ENCODE data around the gene SEPTIN2.

SEPTIN2 gene

DNA sequence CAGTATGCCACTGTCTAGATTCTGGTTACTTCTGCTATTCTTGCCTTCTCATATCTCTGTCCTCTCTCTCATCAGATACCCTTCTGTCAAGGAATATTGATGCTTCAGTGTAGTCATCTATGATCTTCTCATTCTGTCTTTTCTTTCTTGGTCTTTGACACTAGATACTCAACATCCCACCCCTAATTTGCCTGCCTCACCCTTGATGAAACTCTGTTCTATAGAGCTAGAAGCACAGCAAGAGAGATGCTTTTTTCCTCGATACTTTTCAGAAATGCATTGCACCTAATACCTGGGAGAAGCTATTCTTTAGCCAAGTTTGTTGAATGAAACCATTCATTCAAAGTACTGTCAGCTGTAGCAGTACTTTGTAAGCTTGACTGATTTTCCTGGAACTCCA, 9.5 kb downstream of the SEPTIN2 start:
- Histone ChIP-seq H2BK15ac (ENCODE audit: low read length) (no peak overlapping the region), H3K4me1 (ENCODE audit: control insufficient read depth in 2 of 2, insufficient read depth in 1 of 2, low read depth in 1 of 2, low read length in 2 of 2) (no peaks in the 10 kb centered on the region), H3K9ac (ENCODE audit: low read depth, low read length, poor library complexity) (no peak overlapping the region), H2BK12ac (ENCODE audit: low read length) (no peak overlapping the region), H3K36me3 (replicated peaks in 1 of 2; ENCODE audit: control insufficient read depth in 2 of 2, insufficient read depth in 2 of 2, low read length in 2 of 2) (peaks cover 8 to 92% of the 10 kb centered on the region in 2 donors), H3K4me2 (ENCODE audit: insufficient read depth, low read length, poor library complexity, severe bottlenecking) (no peak overlapping the region), H4K91ac (ENCODE audit: low read depth, low read length, poor library complexity) (no peak overlapping the region), H3K27ac (replicated peaks; ENCODE audit: low read length) (no peak overlapping the region), H2BK5ac (ENCODE audit: low read length) (no peak overlapping the region), H3K23ac (ENCODE audit: low read depth, low read length, poor library complexity) (no peak overlapping the region), H2AK5ac (ENCODE audit: low read depth, low read length) (no peak overlapping the region), H3K79me1 (ENCODE audit: low read depth, low read length) (peaks cover 7% of the 10 kb centered on the region), H3K27me3 (ENCODE audit: control insufficient read depth in 3 of 3, insufficient read depth in 3 of 3, low read depth in 1 of 3, low read length in 3 of 3) (no peaks in the 10 kb centered on the region), H2AFZ (ENCODE audit: low read length) (no peak overlapping the region), H3K18ac (ENCODE audit: low read length) (no peak overlapping the region), H3K14ac (ENCODE audit: low read length) (no peak overlapping the region), H3K9me3 (replicated peaks in 1 of 2; ENCODE audit: control insufficient read depth in 2 of 2, insufficient read depth in 1 of 2, low read depth in 1 of 2, low read length in 2 of 2) (peaks cover 3 to 15% of the 10 kb centered on the region in 2 donors), H4K8ac (ENCODE audit: low read depth, low read length) (no peak overlapping the region), H3K4ac (ENCODE audit: low read length) (no peak overlapping the region), H2BK120ac (ENCODE audit: low read depth, low read length) (no peak overlapping the region), H3K4me3 (ENCODE audit: low read length in 2 of 2) (no peak overlapping the region)
- no CpG with 5 or more reads among the region's 1 CpG for WGBS, 2 donors (ENCODE audit: extremely low coverage in 2 of 2, insufficient read length in 2 of 2, insufficient replicate concordance in 1 of 2)
- DNase-seq (ENCODE audit: low spot score) = no peak

DNA sequence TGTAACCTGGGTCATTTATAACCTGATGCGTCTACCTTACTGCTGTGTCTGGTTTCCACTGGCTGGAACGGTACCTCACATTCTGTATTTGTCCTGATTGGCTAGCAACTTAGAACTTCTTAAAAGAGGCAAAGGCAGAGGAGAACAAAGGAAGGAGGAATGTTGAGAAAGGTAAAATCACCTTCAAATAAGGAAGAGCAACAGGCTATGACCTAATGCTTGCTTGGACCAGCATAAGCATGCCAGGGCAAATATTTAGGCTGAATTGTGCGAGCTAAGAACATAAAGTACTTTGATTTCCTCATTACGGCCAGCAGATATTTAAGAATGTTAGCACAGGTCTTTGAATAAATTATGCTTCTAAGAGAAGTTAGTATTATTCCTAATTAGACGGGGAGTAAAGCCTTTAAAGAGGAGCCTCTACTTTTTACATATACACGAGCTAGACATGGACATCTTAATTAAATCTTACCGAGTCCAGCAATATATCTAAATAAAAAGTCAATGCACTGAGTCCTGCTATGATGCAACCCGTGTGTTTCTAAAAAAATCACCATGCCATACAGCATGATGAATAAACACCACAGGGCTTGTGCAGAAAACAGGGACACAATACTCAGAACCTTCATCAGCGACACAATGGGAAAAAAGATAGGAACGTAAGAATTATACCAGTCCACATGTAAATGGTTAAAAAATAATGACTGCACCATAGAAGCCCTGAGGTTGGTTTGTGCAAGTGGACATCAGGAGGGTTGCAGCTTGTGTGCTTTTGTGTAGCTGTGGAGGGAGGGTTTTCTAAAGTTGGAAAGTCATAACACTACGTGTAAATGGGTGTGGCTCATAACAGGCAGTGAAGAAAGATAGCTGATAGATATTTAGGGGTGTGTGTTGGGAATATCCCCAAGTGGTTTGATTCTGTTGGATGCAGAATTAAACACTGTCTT, 14.2 kb downstream of the SEPTIN2 start:
- Histone ChIP-seq H2AK5ac (ENCODE audit: low read depth, low read length) (no peak overlapping the region), H3K4me3 (ENCODE audit: low read length in 2 of 2) (no peak overlapping the region), H2BK120ac (ENCODE audit: low read depth, low read length) (no peak overlapping the region), H3K27me3 (ENCODE audit: control insufficient read depth in 3 of 3, insufficient read depth in 3 of 3, low read depth in 1 of 3, low read length in 3 of 3) (no peaks in the 10 kb centered on the region), H2BK15ac (ENCODE audit: low read length) (no peak overlapping the region), H2BK12ac (ENCODE audit: low read length) (no peak overlapping the region), H3K36me3 (replicated peaks in 1 of 2; ENCODE audit: control insufficient read depth in 2 of 2, insufficient read depth in 2 of 2, low read length in 2 of 2) (peaks cover 9 to 99% of the 10 kb centered on the region in 2 donors), H2AFZ (ENCODE audit: low read length) (no peak overlapping the region), H3K27ac (replicated peaks; ENCODE audit: low read length) (no peak overlapping the region), H3K9ac (ENCODE audit: low read depth, low read length, poor library complexity) (no peak overlapping the region), H3K18ac (ENCODE audit: low read length) (no peak overlapping the region), H3K14ac (ENCODE audit: low read length) (no peak overlapping the region), H2BK5ac (ENCODE audit: low read length) (no peak overlapping the region), H3K23ac (ENCODE audit: low read depth, low read length, poor library complexity) (no peak overlapping the region), H3K9me3 (replicated peaks in 1 of 2; ENCODE audit: control insufficient read depth in 2 of 2, insufficient read depth in 1 of 2, low read depth in 1 of 2, low read length in 2 of 2) (peaks cover 3 to 15% of the 10 kb centered on the region in 2 donors), H4K91ac (ENCODE audit: low read depth, low read length, poor library complexity) (no peak overlapping the region), H3K79me1 (ENCODE audit: low read depth, low read length) (peaks cover 2% of the 10 kb centered on the region), H4K8ac (ENCODE audit: low read depth, low read length) (no peak overlapping the region), H3K4ac (ENCODE audit: low read length) (no peak overlapping the region), H3K4me2 (ENCODE audit: insufficient read depth, low read length, poor library complexity, severe bottlenecking) (no peak overlapping the region), H3K4me1 (ENCODE audit: control insufficient read depth in 2 of 2, insufficient read depth in 1 of 2, low read depth in 1 of 2, low read length in 2 of 2) (no peaks in the 10 kb centered on the region)
- WGBS, 2 donors (ENCODE audit: extremely low coverage in 2 of 2, insufficient read length in 2 of 2, insufficient replicate concordance in 1 of 2) = no CpG with 5 or more reads among the region's 11 CpGs
- DNase-seq (ENCODE audit: low spot score) = no peak

DNA sequence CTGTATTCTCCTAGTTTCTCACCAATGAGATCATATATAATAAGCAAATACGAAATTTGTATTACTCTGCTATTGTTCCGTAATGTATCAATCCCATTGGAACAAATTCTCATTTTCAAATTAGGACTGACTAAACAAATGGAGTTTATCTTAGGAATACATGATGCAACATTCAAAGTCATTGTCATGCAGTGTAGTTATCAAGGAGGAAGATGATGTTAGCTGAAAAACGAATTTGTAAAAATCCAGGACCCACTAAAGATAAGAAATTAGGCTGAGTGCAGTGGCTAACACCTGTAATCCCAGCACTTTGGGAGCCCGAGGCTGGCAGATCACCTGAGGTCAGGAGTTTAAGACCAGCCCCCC, 14.9 kb downstream of the SEPTIN2 start:
- Histone ChIP-seq H3K4ac (ENCODE audit: low read length) (no peak overlapping the region), H3K14ac (ENCODE audit: low read length) (no peak overlapping the region), H3K18ac (ENCODE audit: low read length) (no peak overlapping the region), H3K36me3 (replicated peaks in 1 of 2; ENCODE audit: control insufficient read depth in 2 of 2, insufficient read depth in 2 of 2, low read length in 2 of 2) (peaks cover 9 to 99% of the 10 kb centered on the region in 2 donors), H2BK120ac (ENCODE audit: low read depth, low read length) (no peak overlapping the region), H3K27ac (replicated peaks; ENCODE audit: low read length) (no peak overlapping the region), H2BK12ac (ENCODE audit: low read length) (no peak overlapping the region), H2BK15ac (ENCODE audit: low read length) (no peak overlapping the region), H3K4me3 (ENCODE audit: low read length in 2 of 2) (no peak overlapping the region), H4K8ac (ENCODE audit: low read depth, low read length) (no peak overlapping the region), H3K9me3 (replicated peaks in 1 of 2; ENCODE audit: control insufficient read depth in 2 of 2, insufficient read depth in 1 of 2, low read depth in 1 of 2, low read length in 2 of 2) (peaks cover 3 to 15% of the 10 kb centered on the region in 2 donors), H2AK5ac (ENCODE audit: low read depth, low read length) (no peak overlapping the region), H3K27me3 (ENCODE audit: control insufficient read depth in 3 of 3, insufficient read depth in 3 of 3, low read depth in 1 of 3, low read length in 3 of 3) (no peaks in the 10 kb centered on the region), H3K4me2 (ENCODE audit: insufficient read depth, low read length, poor library complexity, severe bottlenecking) (no peak overlapping the region), H3K4me1 (ENCODE audit: control insufficient read depth in 2 of 2, insufficient read depth in 1 of 2, low read depth in 1 of 2, low read length in 2 of 2) (no peaks in the 10 kb centered on the region), H4K91ac (ENCODE audit: low read depth, low read length, poor library complexity) (no peak overlapping the region), H3K23ac (ENCODE audit: low read depth, low read length, poor library complexity) (no peak overlapping the region), H2BK5ac (ENCODE audit: low read length) (no peak overlapping the region), H3K79me1 (ENCODE audit: low read depth, low read length) (peaks cover 2% of the 10 kb centered on the region), H3K9ac (ENCODE audit: low read depth, low read length, poor library complexity) (no peak overlapping the region), H2AFZ (ENCODE audit: low read length) (no peak overlapping the region)
- no CpG with 5 or more reads among the region's 4 CpGs for WGBS, 2 donors (ENCODE audit: extremely low coverage in 2 of 2, insufficient read length in 2 of 2, insufficient replicate concordance in 1 of 2)
- DNase-seq (ENCODE audit: low spot score) = no peak

- peaks cover 0 to 2% (median 0%) of the 10 kb centered on the region in 3 experiments for H3K27me3 ChIP-seq (ENCODE audit: control insufficient read depth in 3 of 3, insufficient read depth in 3 of 3, low read depth in 1 of 3, low read length in 3 of 3)
- H3K36me3 ChIP-seq (replicated peaks in 1 of 2; ENCODE audit: control insufficient read depth in 2 of 2, insufficient read depth in 2 of 2, low read length in 2 of 2) = peaks cover 16 to 94% of the 10 kb centered on the region in 2 donors
- no peak overlapping the region for H3K4ac ChIP-seq (ENCODE audit: low read length)
- no peak overlapping the region for H2BK12ac ChIP-seq (ENCODE audit: low read length)
- H2BK120ac ChIP-seq (ENCODE audit: low read depth, low read length) = no peak overlapping the region
- H3K27ac ChIP-seq (replicated peaks; ENCODE audit: low read length) = no peak overlapping the region
- no CpG with 5 or more reads among the region's 2 CpGs for WGBS, 2 donors (ENCODE audit: extremely low coverage in 2 of 2, insufficient read length in 2 of 2, insufficient replicate concordance in 1 of 2)
- no peaks in the 10 kb centered on the region for H3K9me3 ChIP-seq (replicated peaks in 1 of 2; ENCODE audit: control insufficient read depth in 2 of 2, insufficient read depth in 1 of 2, low read depth in 1 of 2, low read length in 2 of 2)
- no peak overlapping the region for H3K4me2 ChIP-seq (ENCODE audit: insufficient read depth, low read length, poor library complexity, severe bottlenecking)
- no peak overlapping the region for H3K23ac ChIP-seq (ENCODE audit: low read depth, low read length, poor library complexity)
- no peak overlapping the region for H2BK15ac ChIP-seq (ENCODE audit: low read length)
- no peak overlapping the region for H4K91ac ChIP-seq (ENCODE audit: low read depth, low read length, poor library complexity)
- no peak overlapping the region for H3K4me3 ChIP-seq (ENCODE audit: low read length in 2 of 2)
- no peak overlapping the region for H3K9ac ChIP-seq (ENCODE audit: low read depth, low read length, poor library complexity)
- no peak overlapping the region for H2BK5ac ChIP-seq (ENCODE audit: low read length)
- no peak overlapping the region for H4K8ac ChIP-seq (ENCODE audit: low read depth, low read length)
- no peak for DNase-seq (ENCODE audit: low spot score)
- no peak overlapping the region for H2AK5ac ChIP-seq (ENCODE audit: low read depth, low read length)
- no peaks in the 10 kb centered on the region for H3K79me1 ChIP-seq (ENCODE audit: low read depth, low read length)
- H2AFZ ChIP-seq (ENCODE audit: low read length) = no peak overlapping the region
- no peaks in the 10 kb centered on the region for H3K4me1 ChIP-seq (ENCODE audit: control insufficient read depth in 2 of 2, insufficient read depth in 1 of 2, low read depth in 1 of 2, low read length in 2 of 2)
- no peak overlapping the region for H3K18ac ChIP-seq (ENCODE audit: low read length)
- H3K14ac ChIP-seq (ENCODE audit: low read length) = no peak overlapping the region
These were observed 19.1 kb downstream of the SEPTIN2 start for GRCh38 chr2:241334813-241335212.
